ENCODE measurements around the gene TSPAN19. TPM values are rescaled to one million over a fixed set of nuclear protein-coding genes. Genes with fewer than 3 reads are reported as not detected.
A peak's percentile ranks its signal among the peaks of the same experiment; 100 is the strongest.

Gene TSPAN19
- total RNA-seq, 1 experiment from 2014 or later = not detected

DNA sequence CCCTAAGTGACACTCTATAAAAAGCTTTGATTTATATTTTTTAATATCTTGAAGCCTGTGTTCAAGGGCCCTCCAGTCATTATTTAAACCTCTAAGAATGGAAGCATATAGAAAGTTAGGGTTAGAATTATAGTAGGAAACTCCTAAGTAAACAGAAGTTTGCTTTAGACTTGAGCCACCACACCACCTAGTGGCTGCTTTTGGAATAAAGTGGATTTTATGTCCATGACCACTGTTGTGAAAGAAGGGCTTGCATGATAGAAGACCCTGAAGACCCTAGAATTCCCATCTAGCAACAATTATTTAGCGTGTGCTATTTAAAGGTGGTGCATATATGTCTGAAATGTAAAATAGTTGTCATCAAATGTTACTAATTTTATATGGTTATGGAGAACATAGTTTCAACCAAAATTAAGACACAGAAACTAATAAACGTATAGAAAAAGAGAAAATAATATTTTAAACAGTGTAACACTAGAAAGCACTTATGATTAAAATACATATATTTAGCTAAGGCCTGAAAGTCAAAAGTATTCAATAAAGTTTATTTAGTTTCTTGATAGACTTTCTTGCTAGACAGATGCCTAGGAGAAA is 21.4 kb upstream of the TSPAN19 start:
- TF ChIP-seq, protein P1, sequence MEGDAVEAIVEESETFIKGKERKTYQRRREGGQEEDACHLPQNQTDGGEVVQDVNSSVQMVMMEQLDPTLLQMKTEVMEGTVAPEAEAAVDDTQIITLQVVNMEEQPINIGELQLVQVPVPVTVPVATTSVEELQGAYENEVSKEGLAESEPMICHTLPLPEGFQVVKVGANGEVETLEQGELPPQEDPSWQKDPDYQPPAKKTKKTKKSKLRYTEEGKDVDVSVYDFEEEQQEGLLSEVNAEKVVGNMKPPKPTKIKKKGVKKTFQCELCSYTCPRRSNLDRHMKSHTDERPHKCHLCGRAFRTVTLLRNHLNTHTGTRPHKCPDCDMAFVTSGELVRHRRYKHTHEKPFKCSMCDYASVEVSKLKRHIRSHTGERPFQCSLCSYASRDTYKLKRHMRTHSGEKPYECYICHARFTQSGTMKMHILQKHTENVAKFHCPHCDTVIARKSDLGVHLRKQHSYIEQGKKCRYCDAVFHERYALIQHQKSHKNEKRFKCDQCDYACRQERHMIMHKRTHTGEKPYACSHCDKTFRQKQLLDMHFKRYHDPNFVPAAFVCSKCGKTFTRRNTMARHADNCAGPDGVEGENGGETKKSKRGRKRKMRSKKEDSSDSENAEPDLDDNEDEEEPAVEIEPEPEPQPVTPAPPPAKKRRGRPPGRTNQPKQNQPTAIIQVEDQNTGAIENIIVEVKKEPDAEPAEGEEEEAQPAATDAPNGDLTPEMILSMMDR (IDR thresholded peaks at IDR 0.05) = peak; percentile 80
- TF ChIP-seq HMGA2 (CRISPR knock-in tag; IDR thresholded peaks at IDR 0.05) = no peak
- H3K27me3 Mint-ChIP-seq (ENCODE audit: low read depth) = peaks cover 3% of the 10 kb centered on the region; the same call in 1 of the 2 replicates
- H3K27ac Mint-ChIP-seq = no peak overlapping the region
- CTCF ChIA-PET = interaction anchor here (1.7 kb wide), 1 partner anchor 183 kb away, joined by 6 read pairs; no protein-coding TSS in a partner anchor
- no peaks in the 10 kb centered on the region for H3K9me3 Mint-ChIP-seq
- ATAC-seq (peak; percentile 67), DNase-seq (ENCODE audit: low spot score) (peak; percentile 49)
- H3K4me1 Mint-ChIP-seq = no peaks in the 10 kb centered on the region
- H3K36me3 Mint-ChIP-seq = no peaks in the 10 kb centered on the region
- H3K4me3 Mint-ChIP-seq = no peak overlapping the region
- POLR2A ChIA-PET = no interaction called here

DNA sequence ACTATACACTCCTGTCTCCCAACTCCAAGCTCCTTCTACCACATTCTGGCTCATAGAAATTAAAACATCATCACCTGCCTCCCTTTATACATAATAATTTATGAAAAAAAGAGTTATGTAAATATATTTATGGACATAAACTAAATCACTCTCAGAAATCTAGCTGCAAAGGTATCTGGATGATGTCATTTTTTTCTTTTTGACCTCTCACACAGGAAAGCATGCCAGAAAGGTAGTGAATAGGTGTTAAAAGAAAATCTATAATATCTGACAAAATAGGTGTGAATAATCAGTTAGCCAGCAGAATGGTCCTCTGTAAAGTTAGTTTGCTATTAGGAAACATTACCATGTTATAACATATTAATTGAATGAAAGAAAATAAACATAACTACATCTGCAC is 7.8 kb upstream of the TSPAN19 start:
- Mint-ChIP-seq H3K27me3 (ENCODE audit: low read depth) (no peaks in the 10 kb centered on the region; the same call in 1 of the 2 replicates), H3K4me1 (no peaks in the 10 kb centered on the region), H3K4me3 (no peak overlapping the region), H3K27ac (no peak overlapping the region), H3K36me3 (no peaks in the 10 kb centered on the region), H3K9me3 (no peaks in the 10 kb centered on the region)
- POLR2A ChIA-PET = no interaction called here
- no peak for DNase-seq (ENCODE audit: low spot score)
- TF ChIP-seq, protein P2, sequence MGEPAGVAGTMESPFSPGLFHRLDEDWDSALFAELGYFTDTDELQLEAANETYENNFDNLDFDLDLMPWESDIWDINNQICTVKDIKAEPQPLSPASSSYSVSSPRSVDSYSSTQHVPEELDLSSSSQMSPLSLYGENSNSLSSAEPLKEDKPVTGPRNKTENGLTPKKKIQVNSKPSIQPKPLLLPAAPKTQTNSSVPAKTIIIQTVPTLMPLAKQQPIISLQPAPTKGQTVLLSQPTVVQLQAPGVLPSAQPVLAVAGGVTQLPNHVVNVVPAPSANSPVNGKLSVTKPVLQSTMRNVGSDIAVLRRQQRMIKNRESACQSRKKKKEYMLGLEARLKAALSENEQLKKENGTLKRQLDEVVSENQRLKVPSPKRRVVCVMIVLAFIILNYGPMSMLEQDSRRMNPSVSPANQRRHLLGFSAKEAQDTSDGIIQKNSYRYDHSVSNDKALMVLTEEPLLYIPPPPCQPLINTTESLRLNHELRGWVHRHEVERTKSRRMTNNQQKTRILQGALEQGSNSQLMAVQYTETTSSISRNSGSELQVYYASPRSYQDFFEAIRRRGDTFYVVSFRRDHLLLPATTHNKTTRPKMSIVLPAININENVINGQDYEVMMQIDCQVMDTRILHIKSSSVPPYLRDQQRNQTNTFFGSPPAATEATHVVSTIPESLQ (CRISPR knock-in tag; IDR thresholded peaks at IDR 0.05) = no peak
- no peak for TF ChIP-seq ZNF138 (CRISPR knock-in tag; conservative IDR thresholded peaks at IDR 0.05)
- TF ChIP-seq, protein P3, sequence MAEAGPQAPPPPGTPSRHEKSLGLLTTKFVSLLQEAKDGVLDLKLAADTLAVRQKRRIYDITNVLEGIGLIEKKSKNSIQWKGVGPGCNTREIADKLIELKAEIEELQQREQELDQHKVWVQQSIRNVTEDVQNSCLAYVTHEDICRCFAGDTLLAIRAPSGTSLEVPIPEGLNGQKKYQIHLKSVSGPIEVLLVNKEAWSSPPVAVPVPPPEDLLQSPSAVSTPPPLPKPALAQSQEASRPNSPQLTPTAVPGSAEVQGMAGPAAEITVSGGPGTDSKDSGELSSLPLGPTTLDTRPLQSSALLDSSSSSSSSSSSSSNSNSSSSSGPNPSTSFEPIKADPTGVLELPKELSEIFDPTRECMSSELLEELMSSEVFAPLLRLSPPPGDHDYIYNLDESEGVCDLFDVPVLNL (CRISPR knock-in tag; IDR thresholded peaks at IDR 0.05; ENCODE audit: borderline replicate concordance, low read depth) = no peak
- TF ChIP-seq, protein P4, sequence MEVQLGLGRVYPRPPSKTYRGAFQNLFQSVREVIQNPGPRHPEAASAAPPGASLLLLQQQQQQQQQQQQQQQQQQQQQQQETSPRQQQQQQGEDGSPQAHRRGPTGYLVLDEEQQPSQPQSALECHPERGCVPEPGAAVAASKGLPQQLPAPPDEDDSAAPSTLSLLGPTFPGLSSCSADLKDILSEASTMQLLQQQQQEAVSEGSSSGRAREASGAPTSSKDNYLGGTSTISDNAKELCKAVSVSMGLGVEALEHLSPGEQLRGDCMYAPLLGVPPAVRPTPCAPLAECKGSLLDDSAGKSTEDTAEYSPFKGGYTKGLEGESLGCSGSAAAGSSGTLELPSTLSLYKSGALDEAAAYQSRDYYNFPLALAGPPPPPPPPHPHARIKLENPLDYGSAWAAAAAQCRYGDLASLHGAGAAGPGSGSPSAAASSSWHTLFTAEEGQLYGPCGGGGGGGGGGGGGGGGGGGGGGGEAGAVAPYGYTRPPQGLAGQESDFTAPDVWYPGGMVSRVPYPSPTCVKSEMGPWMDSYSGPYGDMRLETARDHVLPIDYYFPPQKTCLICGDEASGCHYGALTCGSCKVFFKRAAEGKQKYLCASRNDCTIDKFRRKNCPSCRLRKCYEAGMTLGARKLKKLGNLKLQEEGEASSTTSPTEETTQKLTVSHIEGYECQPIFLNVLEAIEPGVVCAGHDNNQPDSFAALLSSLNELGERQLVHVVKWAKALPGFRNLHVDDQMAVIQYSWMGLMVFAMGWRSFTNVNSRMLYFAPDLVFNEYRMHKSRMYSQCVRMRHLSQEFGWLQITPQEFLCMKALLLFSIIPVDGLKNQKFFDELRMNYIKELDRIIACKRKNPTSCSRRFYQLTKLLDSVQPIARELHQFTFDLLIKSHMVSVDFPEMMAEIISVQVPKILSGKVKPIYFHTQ (CRISPR knock-in tag; IDR thresholded peaks at IDR 0.05) = no peak
- TF ChIP-seq RORB (CRISPR knock-in tag; IDR thresholded peaks at IDR 0.05) = no peak
- no peak for TF ChIP-seq FOXJ3 (CRISPR knock-in tag; IDR thresholded peaks at IDR 0.05; ENCODE audit: borderline replicate concordance)
- TF ChIP-seq, protein P5, sequence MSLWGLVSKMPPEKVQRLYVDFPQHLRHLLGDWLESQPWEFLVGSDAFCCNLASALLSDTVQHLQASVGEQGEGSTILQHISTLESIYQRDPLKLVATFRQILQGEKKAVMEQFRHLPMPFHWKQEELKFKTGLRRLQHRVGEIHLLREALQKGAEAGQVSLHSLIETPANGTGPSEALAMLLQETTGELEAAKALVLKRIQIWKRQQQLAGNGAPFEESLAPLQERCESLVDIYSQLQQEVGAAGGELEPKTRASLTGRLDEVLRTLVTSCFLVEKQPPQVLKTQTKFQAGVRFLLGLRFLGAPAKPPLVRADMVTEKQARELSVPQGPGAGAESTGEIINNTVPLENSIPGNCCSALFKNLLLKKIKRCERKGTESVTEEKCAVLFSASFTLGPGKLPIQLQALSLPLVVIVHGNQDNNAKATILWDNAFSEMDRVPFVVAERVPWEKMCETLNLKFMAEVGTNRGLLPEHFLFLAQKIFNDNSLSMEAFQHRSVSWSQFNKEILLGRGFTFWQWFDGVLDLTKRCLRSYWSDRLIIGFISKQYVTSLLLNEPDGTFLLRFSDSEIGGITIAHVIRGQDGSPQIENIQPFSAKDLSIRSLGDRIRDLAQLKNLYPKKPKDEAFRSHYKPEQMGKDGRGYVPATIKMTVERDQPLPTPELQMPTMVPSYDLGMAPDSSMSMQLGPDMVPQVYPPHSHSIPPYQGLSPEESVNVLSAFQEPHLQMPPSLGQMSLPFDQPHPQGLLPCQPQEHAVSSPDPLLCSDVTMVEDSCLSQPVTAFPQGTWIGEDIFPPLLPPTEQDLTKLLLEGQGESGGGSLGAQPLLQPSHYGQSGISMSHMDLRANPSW (CRISPR knock-in tag; conservative IDR thresholded peaks at IDR 0.05; ENCODE audit: low read depth) = no peak
- TF ChIP-seq, protein P6, sequence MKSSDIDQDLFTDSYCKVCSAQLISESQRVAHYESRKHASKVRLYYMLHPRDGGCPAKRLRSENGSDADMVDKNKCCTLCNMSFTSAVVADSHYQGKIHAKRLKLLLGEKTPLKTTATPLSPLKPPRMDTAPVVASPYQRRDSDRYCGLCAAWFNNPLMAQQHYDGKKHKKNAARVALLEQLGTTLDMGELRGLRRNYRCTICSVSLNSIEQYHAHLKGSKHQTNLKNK (CRISPR knock-in tag; IDR thresholded peaks at IDR 0.05) = no peak
- TF ChIP-seq TEAD1 (CRISPR knock-in tag; IDR thresholded peaks at IDR 0.05) = no peak
- TF ChIP-seq, protein P7, sequence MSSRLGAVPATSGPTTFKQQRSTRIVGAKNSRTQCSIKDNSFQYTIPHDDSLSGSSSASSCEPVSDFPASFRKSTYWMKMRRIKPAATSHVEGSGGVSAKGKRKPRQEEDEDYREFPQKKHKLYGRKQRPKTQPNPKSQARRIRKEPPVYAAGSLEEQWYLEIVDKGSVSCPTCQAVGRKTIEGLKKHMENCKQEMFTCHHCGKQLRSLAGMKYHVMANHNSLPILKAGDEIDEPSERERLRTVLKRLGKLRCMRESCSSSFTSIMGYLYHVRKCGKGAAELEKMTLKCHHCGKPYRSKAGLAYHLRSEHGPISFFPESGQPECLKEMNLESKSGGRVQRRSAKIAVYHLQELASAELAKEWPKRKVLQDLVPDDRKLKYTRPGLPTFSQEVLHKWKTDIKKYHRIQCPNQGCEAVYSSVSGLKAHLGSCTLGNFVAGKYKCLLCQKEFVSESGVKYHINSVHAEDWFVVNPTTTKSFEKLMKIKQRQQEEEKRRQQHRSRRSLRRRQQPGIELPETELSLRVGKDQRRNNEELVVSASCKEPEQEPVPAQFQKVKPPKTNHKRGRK (CRISPR knock-in tag; IDR thresholded peaks at IDR 0.05; ENCODE audit: borderline replicate concordance) = no peak
- TF ChIP-seq, protein P8, sequence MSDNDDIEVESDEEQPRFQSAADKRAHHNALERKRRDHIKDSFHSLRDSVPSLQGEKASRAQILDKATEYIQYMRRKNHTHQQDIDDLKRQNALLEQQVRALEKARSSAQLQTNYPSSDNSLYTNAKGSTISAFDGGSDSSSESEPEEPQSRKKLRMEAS (CRISPR knock-in tag; IDR thresholded peaks at IDR 0.05) = no peak
- TF ChIP-seq, protein P9, sequence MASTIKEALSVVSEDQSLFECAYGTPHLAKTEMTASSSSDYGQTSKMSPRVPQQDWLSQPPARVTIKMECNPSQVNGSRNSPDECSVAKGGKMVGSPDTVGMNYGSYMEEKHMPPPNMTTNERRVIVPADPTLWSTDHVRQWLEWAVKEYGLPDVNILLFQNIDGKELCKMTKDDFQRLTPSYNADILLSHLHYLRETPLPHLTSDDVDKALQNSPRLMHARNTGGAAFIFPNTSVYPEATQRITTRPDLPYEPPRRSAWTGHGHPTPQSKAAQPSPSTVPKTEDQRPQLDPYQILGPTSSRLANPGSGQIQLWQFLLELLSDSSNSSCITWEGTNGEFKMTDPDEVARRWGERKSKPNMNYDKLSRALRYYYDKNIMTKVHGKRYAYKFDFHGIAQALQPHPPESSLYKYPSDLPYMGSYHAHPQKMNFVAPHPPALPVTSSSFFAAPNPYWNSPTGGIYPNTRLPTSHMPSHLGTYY (CRISPR knock-in tag; IDR thresholded peaks at IDR 0.05) = no peak
- TF ChIP-seq CREM (CRISPR knock-in tag; IDR thresholded peaks at IDR 0.05) = no peak
- no peak for TF ChIP-seq OVOL2 (CRISPR knock-in tag; IDR thresholded peaks at IDR 0.05; ENCODE audit: borderline replicate concordance)
- TF ChIP-seq FOXK1 (CRISPR knock-in tag; IDR thresholded peaks at IDR 0.05) = no peak
- TF ChIP-seq MXD4 (CRISPR knock-in tag; IDR thresholded peaks at IDR 0.05; ENCODE audit: borderline replicate concordance) = no peak
- ATAC-seq = no peak
- CTCF ChIA-PET = no interaction called here
